Stimulated activated naive CD8-positive, alpha-beta T cell treated with anti-CD3 and anti-CD28 coated beads, Interleukin-15, Interleukin-2, amounts not matched to agents 100 ng/mL and 50 ng/mL, for 24 hours (primary cell): ENCODE measurements around the gene CD248.

Experiments used
- H3K27ac Mint-ChIP-seq: one replicate; pipeline ENCODE4 v1.8.0; 2021; ENCODE audit warnings: mild to moderate bottlenecking, mixed read lengths
- H3K27me3 Mint-ChIP-seq: one replicate; pipeline ENCODE4 v1.8.0; 2021; ENCODE audit warnings: mixed read lengths
- H3K36me3 Mint-ChIP-seq: one replicate; pipeline ENCODE4 v1.8.0; 2021; ENCODE audit warnings: low read depth, mixed read lengths
- H3K4me1 Mint-ChIP-seq: one replicate; pipeline ENCODE4 v1.8.0; 2021; ENCODE audit warnings: low read depth, mixed read lengths
- H3K4me3 Mint-ChIP-seq: one replicate; pipeline ENCODE4 v1.8.0; 2021; ENCODE audit warnings: mild to moderate bottlenecking, mixed read lengths
- H3K9me3 Mint-ChIP-seq: one replicate; pipeline ENCODE4 v1.8.0; 2021; ENCODE audit warnings: mixed read lengths

The CD248 gene

GRCh38 chr11:66293777-66294625, 22.8 kb downstream of the CD248 start:
- no peaks in the 10 kb centered on the region for H3K36me3 Mint-ChIP-seq
- H3K9me3 Mint-ChIP-seq: no peaks in the 10 kb centered on the region
- peaks cover 20% of the 10 kb centered on the region for H3K27me3 Mint-ChIP-seq
- no peak overlapping the region for H3K27ac Mint-ChIP-seq
- no peak overlapping the region for H3K4me3 Mint-ChIP-seq
- peaks cover 26% of the 10 kb centered on the region for H3K4me1 Mint-ChIP-seq

GRCh38 chr11:66293352-66293751, 23.5 kb downstream of the CD248 start:
- no peaks in the 10 kb centered on the region for H3K36me3 Mint-ChIP-seq
- H3K27ac Mint-ChIP-seq: no peak overlapping the region
- H3K27me3 Mint-ChIP-seq: peaks cover 20% of the 10 kb centered on the region
- no peaks in the 10 kb centered on the region for H3K9me3 Mint-ChIP-seq
- peaks cover 27% of the 10 kb centered on the region for H3K4me1 Mint-ChIP-seq
- no peak overlapping the region for H3K4me3 Mint-ChIP-seq

- Mint-ChIP-seq H3K4me3 (peak overlapping the region; percentile 47), H3K27me3 (peaks cover 20% of the 10 kb centered on the region), H3K36me3 (no peaks in the 10 kb centered on the region), H3K27ac (no peak overlapping the region), H3K9me3 (no peaks in the 10 kb centered on the region), H3K4me1 (peaks cover 27% of the 10 kb centered on the region)
Observed at GRCh38 chr11:66292543-66293332, 24.1 kb downstream of the CD248 start.

GRCh38 chr11:66291706-66292542, 24.9 kb downstream of the CD248 start, which contains the start of gene TMEM151A:
TSS of gene TMEM151A (plus strand) at chr11:66291894. CDS start at chr11:66292014, 120 bp downstream.
- Mint-ChIP-seq H3K4me1 (peaks cover 34% of the 10 kb centered on the region), H3K27me3 (peaks cover 20% of the 10 kb centered on the region), H3K27ac (no peak within 1 kb of the TSS)

GRCh38 chr11:66291303-66291705, 25.5 kb downstream of the CD248 start:
- Mint-ChIP-seq H3K27ac (no peak overlapping the region), H3K4me1 (peaks cover 34% of the 10 kb centered on the region), H3K36me3 (peaks cover 3% of the 10 kb centered on the region), H3K9me3 (no peaks in the 10 kb centered on the region), H3K4me3 (no peak overlapping the region), H3K27me3 (peaks cover 20% of the 10 kb centered on the region)

More at GRCh38 chr11:66291706-66292542, 24.9 kb downstream of the CD248 start, which contains the start of gene TMEM151A:
- peak within 1 kb of the TSS; percentile 90 for H3K4me3 Mint-ChIP-seq
- peaks cover under 1% of the 10 kb centered on the region for H3K36me3 Mint-ChIP-seq
- H3K9me3 Mint-ChIP-seq: no peaks in the 10 kb centered on the region

GRCh38 chr11:66290330-66290621, 26.6 kb downstream of the CD248 start:
- Mint-ChIP-seq H3K27me3 (peaks cover 20% of the 10 kb centered on the region), H3K36me3 (peaks cover 3% of the 10 kb centered on the region), H3K9me3 (no peaks in the 10 kb centered on the region), H3K4me3 (peak overlapping the region; percentile 90), H3K4me1 (peaks cover 34% of the 10 kb centered on the region), H3K27ac (no peak overlapping the region)

- peaks cover 3% of the 10 kb centered on the region for H3K36me3 Mint-ChIP-seq
- no peaks in the 10 kb centered on the region for H3K9me3 Mint-ChIP-seq
- peak overlapping the region; percentile 90 for H3K4me3 Mint-ChIP-seq
- H3K4me1 Mint-ChIP-seq: peaks cover 34% of the 10 kb centered on the region
- H3K27me3 Mint-ChIP-seq: peaks cover 20% of the 10 kb centered on the region
- peak overlapping the region; percentile 88 for H3K27ac Mint-ChIP-seq
Observed at GRCh38 chr11:66289548-66290329, 27.1 kb downstream of the CD248 start.

GRCh38 chr11:66288671-66289547, 27.9 kb downstream of the CD248 start, which contains the start of gene YIF1A:
TSS of gene YIF1A (minus strand) at chr11:66289143. CDS start at chr11:66288985, 158 bp downstream.
- no peaks in the 10 kb centered on the region for H3K9me3 Mint-ChIP-seq
- H3K27me3 Mint-ChIP-seq: peaks cover 20% of the 10 kb centered on the region
- peak within 1 kb of the TSS; percentile 90 for H3K4me3 Mint-ChIP-seq
- peaks cover 34% of the 10 kb centered on the region for H3K4me1 Mint-ChIP-seq
- H3K36me3 Mint-ChIP-seq: peaks cover 3% of the 10 kb centered on the region
- peak within 1 kb of the TSS; percentile 88 for H3K27ac Mint-ChIP-seq

GRCh38 chr11:66287889-66288670, 28.8 kb downstream of the CD248 start:
- peaks cover 13% of the 10 kb centered on the region for H3K27me3 Mint-ChIP-seq
- peaks cover 3% of the 10 kb centered on the region for H3K36me3 Mint-ChIP-seq
- H3K9me3 Mint-ChIP-seq: no peaks in the 10 kb centered on the region
- peak overlapping the region; percentile 90 for H3K4me3 Mint-ChIP-seq
- H3K4me1 Mint-ChIP-seq: peaks cover 35% of the 10 kb centered on the region
- peak overlapping the region; percentile 69 for H3K27ac Mint-ChIP-seq

GRCh38 chr11:66287211-66287888, 29.5 kb downstream of the CD248 start:
- Mint-ChIP-seq H3K36me3 (peaks cover 3% of the 10 kb centered on the region), H3K4me1 (peaks cover 37% of the 10 kb centered on the region), H3K4me3 (peak overlapping the region; percentile 90), H3K27ac (peak overlapping the region; percentile 40), H3K9me3 (no peaks in the 10 kb centered on the region), H3K27me3 (peaks cover 6% of the 10 kb centered on the region)

- Mint-ChIP-seq H3K4me1 (peaks cover 43% of the 10 kb centered on the region), H3K27me3 (peaks cover 6% of the 10 kb centered on the region), H3K4me3 (no peak overlapping the region), H3K9me3 (no peaks in the 10 kb centered on the region), H3K36me3 (peaks cover 3% of the 10 kb centered on the region), H3K27ac (no peak overlapping the region)
Observed at GRCh38 chr11:66286699-66287098, 30.1 kb downstream of the CD248 start.

GRCh38 chr11:66285250-66285947, 31.4 kb downstream of the CD248 start:
- peaks cover 38% of the 10 kb centered on the region for H3K4me1 Mint-ChIP-seq
- H3K27me3 Mint-ChIP-seq: no peaks in the 10 kb centered on the region
- H3K27ac Mint-ChIP-seq: no peak overlapping the region

More at GRCh38 chr11:66285250-66285947, 31.4 kb downstream of the CD248 start:
- Mint-ChIP-seq H3K36me3 (peaks cover 3% of the 10 kb centered on the region), H3K4me3 (no peak overlapping the region), H3K9me3 (no peaks in the 10 kb centered on the region)
